ENCODE data around the gene PDZD2.
"Not testable (repeated sequence)": the region's sequence is repeated elsewhere in the genome, so short reads cannot be mapped to it uniquely, and the experiment has no call there.

The PDZD2 gene

GRCh38 chr5:31639481-31640411 lies 815 bp downstream of the PDZD2 start:
- DNase-seq = no peak

- no peak for DNase-seq
Measured at GRCh38 chr5:31640573-31640972, 1.6 kb downstream of the PDZD2 start.

- no peak for DNase-seq
Measured at GRCh38 chr5:31641059-31641458, 2.1 kb downstream of the PDZD2 start.

- DNase-seq = no peak
Measured at GRCh38 chr5:31641575-31641974, 2.6 kb downstream of the PDZD2 start.

- DNase-seq = no peak
Measured at GRCh38 chr5:31645420-31646081, 6.6 kb downstream of the PDZD2 start.

- DNase-seq = no peak
Measured at GRCh38 chr5:31648326-31648725, 9.4 kb downstream of the PDZD2 start.

GRCh38 chr5:31651241-31651640 lies 12.3 kb downstream of the PDZD2 start:
- DNase-seq = no peak

- DNase-seq = no peak
Measured at GRCh38 chr5:31655491-31655890, 16.6 kb downstream of the PDZD2 start.

- DNase-seq = no peak
Measured at GRCh38 chr5:31656806-31657205, 17.9 kb downstream of the PDZD2 start.

GRCh38 chr5:31657315-31657979 lies 18.5 kb downstream of the PDZD2 start:
- no peak for DNase-seq

GRCh38 chr5:31661257-31661656 lies 22.3 kb downstream of the PDZD2 start:
- DNase-seq = no peak

- peak; percentile 83 for DNase-seq
Measured at GRCh38 chr5:31663519-31663918, 24.6 kb downstream of the PDZD2 start.

GRCh38 chr5:31664566-31664965 lies 25.6 kb downstream of the PDZD2 start:
- peak; percentile 22 for DNase-seq

- no peak for DNase-seq
Measured at GRCh38 chr5:31671339-31671741, 32.4 kb downstream of the PDZD2 start.

- DNase-seq = no peak
Measured at GRCh38 chr5:31674371-31674951, 35.5 kb downstream of the PDZD2 start.

GRCh38 chr5:31675472-31675871 lies 36.5 kb downstream of the PDZD2 start:
- no peak for DNase-seq

- DNase-seq = no peak
Measured at GRCh38 chr5:31678180-31678579, 39.2 kb downstream of the PDZD2 start.

GRCh38 chr5:31680528-31680927 lies 41.6 kb downstream of the PDZD2 start:
- DNase-seq = no peak

- DNase-seq = no peak
Measured at GRCh38 chr5:31682025-31682424, 43.1 kb downstream of the PDZD2 start.

GRCh38 chr5:31682851-31683250 lies 43.9 kb downstream of the PDZD2 start:
- no peak for DNase-seq

GRCh38 chr5:31688515-31689092 lies 49.7 kb downstream of the PDZD2 start:
- DNase-seq = no peak

- not testable (repeated sequence) for DNase-seq
Measured at GRCh38 chr5:31691408-31691807, 52.5 kb downstream of the PDZD2 start.

All from fibroblast of skin of right biceps (primary cell).